T-helper 2 cell (primary cell): Measurements from ENCODE around the gene SDF4.

Experiments
- DNase-seq, 5 experiments: peaks; one replicate each; pipeline versions ENCODE4 v3.0.0 to v3.0.0-alpha.2; 2012 to 2022

SDF4 gene

GRCh38 chr1:1240822-1241587, 9.2 kb upstream of the SDF4 start:
- DNase-seq = no peak

GRCh38 chr1:1240348-1240732, 8.5 kb upstream of the SDF4 start:
- DNase-seq = no peak

GRCh38 chr1:1239614-1240347, 8.0 kb upstream of the SDF4 start:
- DNase-seq = no peak

GRCh38 chr1:1239227-1239613, 7.4 kb upstream of the SDF4 start:
- no peak for DNase-seq

- DNase-seq = no peak
Measured at GRCh38 chr1:1238702-1239178, 6.9 kb upstream of the SDF4 start.

- no peak for DNase-seq
Measured at GRCh38 chr1:1237874-1238701, 6.3 kb upstream of the SDF4 start.

- DNase-seq = no peak
Measured at GRCh38 chr1:1236945-1237873, 5.4 kb upstream of the SDF4 start.

GRCh38 chr1:1236176-1236763, 4.5 kb upstream of the SDF4 start:
- no peak for DNase-seq

GRCh38 chr1:1235016-1235744, 3.4 kb upstream of the SDF4 start:
- DNase-seq = no peak

- DNase-seq = no peak
Measured at GRCh38 chr1:1234180-1234808, 2.5 kb upstream of the SDF4 start.

GRCh38 chr1:1233567-1233892, 1.7 kb upstream of the SDF4 start:
- DNase-seq = no peak

GRCh38 chr1:1232796-1233566, 1.2 kb upstream of the SDF4 start:
- no peak for DNase-seq

- no peak for DNase-seq
Measured at GRCh38 chr1:1232208-1232795, 501 bp upstream of the SDF4 start, which contains the start of gene B3GALT6. TSS of gene B3GALT6 (plus strand) at chr1:1232237. CDS start at chr1:1232279, 42 bp downstream.

GRCh38 chr1:1230656-1231399, 973 bp downstream of the SDF4 start:
- DNase-seq = no peak

- DNase-seq = no peak
Measured at GRCh38 chr1:1229770-1230169, 2.0 kb downstream of the SDF4 start.

GRCh38 chr1:1228596-1229321, 3.0 kb downstream of the SDF4 start:
- DNase-seq = no peak

GRCh38 chr1:1228187-1228586, 3.6 kb downstream of the SDF4 start:
- no peak for DNase-seq

- no peak for DNase-seq
Measured at GRCh38 chr1:1227386-1227785, 4.4 kb downstream of the SDF4 start.
